GM15510 (cell line): Measurements from ENCODE around the gene SPTLC3.

ENCODE experiments used
- POLR2A ChIP-seq: IDR thresholded peaks from 3 replicates; pipeline ENCODE4 v1.6.1; 2011; ENCODE audit warnings: borderline replicate concordance; ENCODE audit not compliant: insufficient read length; ENCODE audit errors: extremely low read depth

Gene SPTLC3

GRCh38 chr20:13205425-13205824 is 196.7 kb downstream of the SPTLC3 start:
- TF ChIP-seq POLR2A: no peak

- TF ChIP-seq POLR2A: no peak
These were observed 197.2 kb downstream of the SPTLC3 start for GRCh38 chr20:13205848-13206434.

GRCh38 chr20:13207016-13207415 is 198.2 kb downstream of the SPTLC3 start:
- no peak for TF ChIP-seq POLR2A

GRCh38 chr20:13211956-13212618 is 203.3 kb downstream of the SPTLC3 start:
- no peak for TF ChIP-seq POLR2A

GRCh38 chr20:13212750-13213149 is 204.0 kb downstream of the SPTLC3 start:
- no peak for TF ChIP-seq POLR2A

- no peak for TF ChIP-seq POLR2A
These were observed 204.6 kb downstream of the SPTLC3 start for GRCh38 chr20:13213335-13213734.

- no peak for TF ChIP-seq POLR2A
These were observed 207.8 kb downstream of the SPTLC3 start for GRCh38 chr20:13216533-13216932.
